Endometrium (tissue), 2 donors: ENCODE measurements around the gene MBLAC1.
A peak's percentile ranks its signal among the peaks of the same experiment; 100 is the strongest.

Experiments
- FAIRE-seq: peaks from 2 replicates; lab custom pipeline; 2012; peaks lifted over from hg19 to GRCh38; lab: Jason Lieb, UNC
- donor health status: control.
- donor health status: control.

Gene MBLAC1, protein sequence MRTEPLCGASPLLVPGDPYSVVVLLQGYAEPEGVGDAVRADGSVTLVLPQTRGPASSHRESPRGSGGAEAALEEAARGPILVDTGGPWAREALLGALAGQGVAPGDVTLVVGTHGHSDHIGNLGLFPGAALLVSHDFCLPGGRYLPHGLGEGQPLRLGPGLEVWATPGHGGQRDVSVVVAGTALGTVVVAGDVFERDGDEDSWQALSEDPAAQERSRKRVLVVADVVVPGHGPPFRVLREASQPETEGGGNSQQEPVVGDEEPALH

DNA sequence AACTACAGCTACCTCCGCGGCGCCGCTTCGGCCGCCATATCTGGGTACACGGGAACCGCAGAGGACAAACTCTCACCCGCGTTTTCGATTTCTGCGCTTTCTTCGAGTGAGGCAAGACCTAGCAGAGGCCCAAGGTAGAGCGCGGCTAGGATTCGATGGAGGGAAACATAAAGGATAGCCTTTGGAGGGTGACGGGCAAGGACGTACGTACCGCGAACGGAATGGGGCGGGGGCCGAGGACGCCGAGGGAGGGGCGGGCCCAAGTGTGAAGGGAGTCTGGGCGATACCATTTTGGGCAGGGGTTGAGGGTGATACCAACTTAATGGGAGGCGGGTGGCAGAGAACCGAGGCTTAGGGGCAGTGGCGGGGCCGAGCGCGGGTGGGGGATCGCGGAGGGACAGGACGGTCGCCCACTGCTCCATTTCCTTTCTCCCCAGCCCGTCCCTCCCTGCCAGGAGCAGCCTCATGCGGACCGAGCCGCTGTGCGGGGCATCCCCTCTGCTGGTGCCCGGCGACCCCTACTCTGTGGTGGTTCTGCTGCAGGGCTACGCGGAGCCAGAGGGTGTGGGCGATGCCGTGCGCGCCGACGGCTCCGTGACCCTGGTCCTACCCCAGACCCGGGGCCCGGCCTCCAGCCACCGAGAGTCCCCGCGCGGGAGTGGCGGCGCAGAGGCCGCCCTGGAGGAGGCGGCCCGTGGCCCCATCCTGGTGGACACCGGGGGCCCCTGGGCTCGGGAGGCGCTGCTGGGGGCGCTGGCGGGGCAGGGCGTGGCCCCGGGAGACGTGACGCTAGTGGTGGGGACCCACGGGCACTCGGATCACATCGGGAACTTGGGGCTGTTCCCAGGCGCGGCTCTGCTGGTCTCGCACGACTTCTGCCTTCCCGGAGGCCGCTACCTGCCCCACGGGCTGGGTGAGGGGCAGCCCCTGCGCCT, at the start of gene MBLAC1:
TSS of gene MBLAC1 (plus strand) at position 37 of the 935 bp plus-strand sequence. CDS start at position 466, 429 bp downstream.
- FAIRE-seq: no peak

DNA sequence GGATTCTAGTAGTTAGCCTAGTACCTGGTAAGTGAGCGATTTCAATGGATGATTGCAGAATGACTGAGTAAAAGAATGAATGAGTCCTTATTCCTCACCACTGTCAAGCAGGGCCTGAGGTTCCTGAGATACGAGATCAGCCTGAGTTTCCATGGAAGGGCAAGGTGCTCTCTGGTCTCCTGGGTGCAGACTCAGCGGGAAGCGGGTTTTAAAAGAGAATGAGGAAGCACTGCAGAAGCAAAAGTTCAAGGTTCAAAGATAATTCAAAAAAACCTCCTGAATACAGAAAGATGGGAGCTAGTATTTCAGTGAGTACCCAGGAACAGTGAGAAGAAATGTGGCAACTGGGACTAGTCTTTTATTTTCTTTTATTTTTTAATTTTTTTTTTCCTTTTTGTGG, 49.6 kb upstream of the MBLAC1 start:
- FAIRE-seq: no peak

DNA sequence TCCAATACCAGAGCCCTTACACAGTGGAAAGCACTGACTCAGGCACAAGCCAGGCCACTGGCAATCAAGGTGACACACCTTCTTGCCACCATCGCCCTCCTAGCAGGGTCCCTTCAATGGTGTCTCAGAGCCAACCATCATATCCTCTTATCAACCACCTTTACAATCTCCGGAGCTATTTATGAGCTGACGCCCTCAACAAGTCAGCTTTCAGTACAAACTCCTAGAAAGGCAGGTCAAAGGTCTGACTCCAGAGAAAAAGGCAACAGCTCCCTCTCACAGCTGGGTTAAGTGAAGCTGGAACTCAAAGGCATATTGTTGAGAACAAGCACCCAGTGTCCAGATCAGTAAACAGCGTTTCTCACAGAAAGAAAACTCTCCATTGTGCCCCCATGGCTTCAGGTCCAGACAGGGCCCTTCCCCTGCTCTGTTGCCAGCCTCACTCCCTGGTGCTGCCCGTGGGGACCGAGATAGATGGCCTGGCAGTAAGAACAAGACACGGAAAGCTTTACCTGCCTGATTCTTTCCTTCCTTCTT, 47.7 kb upstream of the MBLAC1 start:
- no peak for FAIRE-seq

DNA sequence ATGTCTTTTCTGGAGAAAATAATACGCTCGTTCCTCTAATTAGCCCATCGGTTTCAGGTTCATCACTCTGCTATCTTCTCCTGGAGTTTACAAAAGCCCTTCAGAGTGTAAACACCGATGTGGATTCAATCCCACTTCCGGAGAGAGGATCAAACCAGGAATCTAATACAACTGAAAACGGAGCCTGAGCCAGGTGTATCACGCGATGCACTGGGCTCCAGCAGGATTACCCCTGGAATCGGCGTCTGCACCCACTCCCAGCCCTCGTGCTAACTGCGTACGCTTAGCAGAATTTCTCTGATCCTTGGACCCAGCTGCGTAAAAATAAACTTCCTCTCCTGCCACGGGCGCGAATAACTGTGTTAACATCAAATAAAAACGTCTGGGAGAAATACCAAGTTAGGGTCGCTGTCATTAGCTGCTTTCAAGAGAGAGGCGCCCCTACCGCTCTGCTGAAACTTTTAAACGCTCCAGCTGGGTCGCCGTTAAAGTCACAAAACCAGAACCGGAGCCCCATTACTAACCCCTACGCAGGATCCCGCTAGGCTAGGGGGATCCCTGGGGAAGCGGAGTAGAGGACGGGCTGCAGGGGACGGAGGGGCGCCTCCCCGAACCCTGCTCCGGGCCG, 45.7 kb upstream of the MBLAC1 start:
- FAIRE-seq: no peak

DNA sequence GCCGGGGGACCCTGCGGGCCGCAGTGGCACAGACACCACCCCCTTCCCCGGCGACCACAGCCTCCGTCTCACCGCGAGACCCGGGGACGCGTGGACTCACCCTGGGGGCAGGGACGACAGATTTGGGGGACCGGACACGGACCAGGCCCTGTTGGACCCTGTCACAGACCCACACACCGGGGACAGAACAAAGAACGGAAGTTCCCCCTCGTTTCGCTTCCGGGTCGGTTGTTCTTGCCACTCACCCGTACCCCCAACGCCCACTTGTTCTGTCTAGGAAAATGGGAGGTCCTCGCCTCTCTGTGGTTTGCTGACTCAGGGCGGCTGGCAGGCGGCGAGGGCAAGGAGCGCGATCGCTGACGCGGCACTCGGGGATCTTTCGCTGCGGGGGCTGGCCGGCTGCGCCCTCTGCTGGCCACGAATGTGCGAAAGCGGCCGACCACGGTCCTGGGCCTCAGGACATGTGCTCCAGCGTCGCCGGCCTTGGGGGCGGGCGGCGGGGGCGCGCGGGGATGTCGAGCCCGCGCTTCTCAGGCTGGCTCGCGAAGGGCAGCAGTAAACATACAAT, 45.1 kb upstream of the MBLAC1 start, which contains the start of gene ZNF3:
TSS of gene ZNF3 (minus strand) at position 189 of the 568 bp plus-strand sequence. CDS start 4,366 bp downstream, outside the sequence.
- peak; percentile 84 for FAIRE-seq

DNA sequence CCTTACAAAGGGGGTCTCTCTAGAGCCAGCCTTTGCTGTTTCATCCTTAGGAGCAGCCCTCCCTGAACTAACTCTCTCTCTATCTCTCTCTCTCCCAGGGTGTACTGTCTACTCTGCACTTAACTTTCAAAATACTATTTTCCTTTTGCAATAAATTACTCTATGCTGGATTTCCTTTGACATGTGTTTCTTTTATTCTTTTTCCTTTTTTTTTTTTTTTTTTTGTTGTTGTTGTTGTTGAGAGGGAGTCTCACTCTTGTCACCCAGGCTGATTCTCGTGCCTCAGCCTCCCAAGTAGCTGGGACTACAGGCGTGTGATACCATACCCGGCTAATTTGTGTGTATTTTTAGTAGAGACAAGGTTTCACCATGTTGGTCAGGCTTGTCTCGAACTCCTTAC, 43.8 kb upstream of the MBLAC1 start:
- no peak for FAIRE-seq

DNA sequence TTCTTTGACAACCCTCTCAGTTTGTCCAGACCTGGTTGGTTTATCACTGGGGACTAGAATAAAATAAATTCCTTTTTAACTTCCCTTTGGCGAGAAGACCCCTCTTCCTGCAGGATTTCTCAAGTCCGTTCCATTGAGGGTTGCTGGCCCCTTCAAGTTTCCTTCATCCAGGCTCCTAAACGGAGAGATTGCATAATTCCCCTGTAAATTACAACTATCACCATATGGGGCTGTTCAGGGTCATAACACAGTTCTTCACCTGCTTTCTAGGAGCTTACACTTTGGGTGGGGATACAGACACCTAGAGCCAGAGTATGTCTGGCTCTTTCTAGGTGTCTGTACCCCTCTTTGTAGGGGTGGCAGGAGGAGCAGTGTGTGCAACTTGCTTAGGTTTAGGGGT, 41.3 kb upstream of the MBLAC1 start:
- no peak for FAIRE-seq

DNA sequence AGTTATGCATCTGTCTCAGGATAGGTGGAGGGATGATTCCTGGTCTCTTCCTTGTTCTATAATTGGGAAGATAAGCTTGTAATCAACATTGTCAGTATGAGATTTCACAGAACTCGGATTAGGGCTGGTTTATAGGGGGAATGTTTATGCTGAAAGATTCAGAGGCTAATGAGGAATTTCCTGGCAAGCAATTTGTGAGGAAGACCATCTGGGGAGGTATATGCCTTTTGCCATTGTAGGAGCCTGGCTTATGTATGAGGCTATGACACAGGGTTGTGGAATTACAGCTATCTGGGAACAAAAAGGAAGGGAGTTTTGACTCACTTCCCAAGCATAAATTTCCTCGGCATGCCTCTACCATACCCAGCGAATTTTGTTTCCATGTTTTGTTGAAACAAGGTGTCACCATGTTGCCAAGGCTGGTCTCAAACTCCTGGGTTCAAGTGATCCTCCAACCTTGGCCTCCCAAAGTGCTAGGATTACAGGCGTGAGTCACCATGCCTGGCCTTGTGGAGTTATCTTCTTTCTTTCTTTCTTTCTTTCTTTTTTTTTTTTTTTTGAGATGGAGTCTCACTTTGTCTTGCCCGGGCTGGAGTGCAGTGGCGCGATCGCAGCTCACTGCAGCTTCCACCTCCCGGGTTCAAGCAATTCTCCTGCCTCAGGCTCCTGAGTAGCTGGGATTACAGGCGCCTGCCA, 39.6 kb upstream of the MBLAC1 start:
- FAIRE-seq: peak; percentile 41

DNA sequence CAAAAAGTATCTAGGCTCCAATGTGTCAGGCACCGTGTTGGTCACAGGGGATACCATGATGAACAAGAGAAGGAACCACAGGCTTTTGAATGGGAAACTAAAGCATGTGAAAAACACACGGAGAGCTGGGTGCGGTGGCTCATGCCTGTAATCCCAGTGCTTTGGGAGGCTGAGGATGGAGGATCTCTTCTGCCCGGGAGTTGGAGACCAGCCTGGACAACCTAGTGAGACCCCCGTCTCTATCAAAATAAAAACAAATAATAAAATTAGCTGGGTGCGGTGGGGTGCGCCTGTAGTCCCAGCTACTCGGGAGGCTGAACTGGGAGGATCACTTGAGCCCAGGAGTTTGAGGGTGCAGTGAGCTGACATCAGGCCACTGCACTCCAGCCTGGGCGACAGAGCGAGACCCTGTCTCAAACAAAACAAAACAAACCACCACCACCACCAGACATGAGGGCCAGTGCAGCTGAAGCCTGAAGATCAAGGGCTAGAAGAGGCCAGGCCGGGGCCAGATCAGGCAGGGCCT, 38.6 kb upstream of the MBLAC1 start:
- no peak for FAIRE-seq

DNA sequence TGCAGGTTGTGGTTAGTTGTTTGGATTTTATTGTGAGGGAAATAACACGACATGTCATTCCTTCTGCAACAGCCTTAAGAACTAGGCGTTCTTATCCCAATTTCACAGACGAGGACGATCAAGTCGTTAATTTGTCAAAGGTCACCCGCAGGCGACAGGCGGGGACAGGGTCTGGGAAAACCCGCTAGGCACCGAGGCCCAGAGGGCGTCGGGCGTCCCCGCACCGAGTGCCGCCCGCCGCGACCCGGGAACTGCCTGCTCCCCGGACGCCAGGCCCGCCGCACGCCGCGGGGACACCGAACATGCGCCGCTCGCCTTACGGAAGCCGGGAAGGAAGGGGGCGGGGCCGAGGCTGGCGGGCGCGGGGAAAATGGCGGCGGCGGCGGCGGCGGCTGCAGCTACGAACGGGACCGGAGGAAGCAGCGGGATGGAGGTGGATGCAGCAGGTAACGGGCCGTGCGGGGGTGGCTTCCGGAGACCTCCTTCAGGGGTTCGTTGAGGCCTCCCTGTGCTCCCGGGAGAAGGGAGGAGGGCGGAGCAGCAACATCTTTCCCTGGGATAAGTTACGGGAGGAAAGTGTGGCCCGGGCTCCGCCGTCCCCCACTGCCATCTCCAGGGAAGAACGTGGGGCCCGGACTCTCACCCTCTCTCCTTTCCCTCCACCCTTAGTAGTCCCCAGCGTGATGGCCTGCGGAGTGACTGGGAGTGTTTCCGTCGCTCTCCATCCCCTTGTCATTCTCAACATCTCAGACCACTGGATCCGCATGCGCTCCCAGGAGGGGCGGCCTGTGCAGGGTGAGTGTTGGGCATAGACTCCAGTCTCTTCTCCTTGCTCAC, 37.9 kb upstream of the MBLAC1 start, which contains the start of gene COPS6:
TSS of gene COPS6 (plus strand) at position 349 of the 837 bp plus-strand sequence. CDS start at position 371, 22 bp downstream.
- FAIRE-seq: no peak

DNA sequence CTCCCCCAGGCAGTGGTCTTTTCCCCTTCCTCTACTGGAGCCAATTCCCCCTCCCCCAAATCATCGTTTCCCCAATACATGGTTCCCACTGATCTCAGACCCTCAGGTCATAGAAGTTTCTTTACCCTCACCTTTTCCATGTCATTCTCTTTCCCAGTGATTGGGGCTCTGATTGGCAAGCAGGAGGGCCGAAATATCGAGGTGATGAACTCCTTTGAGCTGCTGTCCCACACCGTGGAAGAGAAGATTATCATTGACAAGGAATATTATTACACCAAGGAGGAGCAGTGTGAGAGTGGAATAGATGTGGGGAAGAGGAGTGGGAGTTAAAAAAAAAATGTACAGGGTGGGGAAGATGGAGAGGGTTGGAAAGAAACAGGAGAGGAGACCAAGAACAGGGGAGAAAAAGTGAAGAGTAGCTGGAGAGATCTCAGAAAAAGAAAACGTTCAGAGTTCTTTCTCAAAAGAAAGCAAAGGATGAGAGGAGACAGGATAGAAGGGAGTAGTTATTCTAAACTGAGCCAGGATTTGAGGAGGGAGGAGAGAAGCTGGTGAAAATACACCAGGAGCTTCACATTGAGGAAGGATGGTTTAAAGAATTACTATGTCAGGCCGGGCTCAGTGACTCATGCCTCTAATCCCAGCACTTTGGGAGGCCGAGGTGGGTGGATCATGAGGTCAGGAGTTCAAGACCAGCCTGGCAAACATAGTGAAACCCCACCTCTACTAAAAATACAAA, 37.1 kb upstream of the MBLAC1 start:
- no peak for FAIRE-seq

DNA sequence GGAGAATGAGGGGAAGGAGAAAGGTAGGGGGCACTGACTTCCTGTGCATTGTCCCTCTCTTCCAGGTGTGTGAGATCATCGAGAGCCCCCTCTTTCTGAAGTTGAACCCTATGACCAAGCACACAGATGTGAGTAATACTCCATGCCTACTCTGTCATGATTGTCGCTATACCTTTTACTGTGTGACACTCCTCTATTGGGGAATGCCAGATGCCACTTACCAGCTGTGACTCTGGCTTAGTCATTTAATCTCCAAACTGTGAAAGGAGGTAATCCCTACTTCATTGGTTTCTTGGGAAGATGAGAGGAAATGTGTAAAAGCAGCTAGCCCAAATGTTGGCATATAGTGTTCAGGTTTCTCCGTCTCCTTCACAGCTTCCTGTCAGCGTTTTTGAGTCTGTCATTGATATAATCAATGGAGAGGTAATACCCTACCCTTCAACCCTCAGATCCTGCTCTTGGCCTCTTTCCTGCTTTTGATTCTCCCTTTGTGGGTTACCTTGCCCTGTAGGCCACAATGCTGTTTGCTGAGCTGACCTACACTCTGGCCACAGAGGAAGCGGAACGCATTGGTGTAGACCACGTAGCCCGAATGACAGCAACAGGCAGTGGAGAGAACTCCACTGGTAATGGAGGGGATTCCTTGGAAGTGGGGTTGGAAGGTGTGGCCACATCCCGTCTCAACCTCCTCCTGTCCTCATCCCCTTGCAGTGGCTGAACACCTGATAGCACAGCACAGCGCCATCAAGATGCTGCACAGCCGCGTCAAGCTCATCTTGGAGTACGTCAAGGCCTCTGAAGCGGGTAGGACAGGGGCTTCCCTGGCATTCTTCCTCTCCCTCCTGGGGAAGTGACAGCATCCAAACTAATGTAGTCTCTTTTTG, 36.0 kb upstream of the MBLAC1 start:
- FAIRE-seq: no peak

DNA sequence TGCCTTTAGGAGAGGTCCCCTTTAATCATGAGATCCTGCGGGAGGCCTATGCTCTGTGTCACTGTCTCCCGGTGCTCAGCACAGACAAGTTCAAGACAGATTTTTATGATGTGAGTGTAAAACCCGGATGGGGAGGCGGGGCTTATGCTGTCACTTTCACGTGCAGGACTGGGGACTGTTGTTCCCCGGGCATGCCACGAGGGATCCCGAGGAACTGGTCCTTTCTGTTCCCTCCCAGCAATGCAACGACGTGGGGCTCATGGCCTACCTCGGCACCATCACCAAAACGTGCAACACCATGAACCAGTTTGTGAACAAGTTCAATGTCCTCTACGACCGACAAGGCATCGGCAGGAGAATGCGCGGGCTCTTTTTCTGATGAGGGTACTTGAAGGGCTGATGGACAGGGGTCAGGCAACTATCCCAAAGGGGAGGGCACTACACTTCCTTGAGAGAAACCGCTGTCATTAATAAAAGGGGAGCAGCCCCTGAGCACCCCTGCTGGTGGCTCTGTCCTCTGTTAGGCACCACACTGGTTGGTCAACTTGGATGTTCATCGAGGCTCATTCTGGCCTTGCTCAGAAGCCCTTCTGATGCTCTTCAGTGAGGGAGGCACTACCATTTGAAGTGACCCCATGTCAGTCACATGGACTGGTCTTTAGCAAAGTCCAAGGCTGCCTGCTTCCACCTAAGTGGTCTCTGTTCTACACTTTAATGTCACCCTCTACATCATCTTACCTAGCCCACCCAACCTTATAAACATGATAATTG, 35.2 kb upstream of the MBLAC1 start:
- no peak for FAIRE-seq

DNA sequence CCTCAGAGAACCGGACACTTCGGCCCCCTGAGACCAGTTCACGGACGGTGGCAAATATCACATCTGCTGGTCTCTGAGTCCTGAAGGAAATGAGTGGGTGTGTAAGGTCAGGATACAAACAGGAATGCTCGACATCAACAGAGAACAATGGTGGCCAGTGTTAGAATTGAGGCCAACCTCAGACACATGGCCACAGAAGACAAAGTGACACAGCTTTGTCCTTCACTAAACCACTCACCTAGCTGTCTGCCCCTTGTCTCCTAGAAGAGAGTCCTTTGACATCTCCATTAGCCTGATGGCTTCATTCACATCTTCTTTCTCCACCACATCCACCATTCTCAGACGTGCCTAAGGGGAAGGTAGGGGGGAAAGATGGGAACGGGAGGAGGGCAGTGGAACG, 33.7 kb upstream of the MBLAC1 start:
- FAIRE-seq: no peak

DNA sequence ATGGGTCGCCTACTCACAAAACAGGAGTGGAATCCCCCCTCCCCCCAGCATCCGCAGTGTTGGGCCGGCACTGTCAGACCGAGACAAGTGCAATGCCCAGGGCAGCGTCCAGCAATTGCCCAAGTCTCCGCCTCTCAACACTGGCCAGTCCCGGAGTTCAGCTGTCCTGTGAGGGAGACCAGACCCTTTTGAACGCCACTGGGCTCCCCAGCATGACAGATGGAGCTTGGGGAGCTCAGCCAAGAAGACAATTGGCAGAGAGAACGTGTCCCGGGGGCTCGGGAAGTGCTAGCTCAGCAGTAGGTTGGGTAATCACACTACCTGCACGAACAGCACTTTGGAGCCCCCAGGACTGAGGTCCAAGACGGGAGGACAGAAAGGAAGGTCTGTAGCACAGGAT, 33.3 kb upstream of the MBLAC1 start:
- FAIRE-seq: no peak

DNA sequence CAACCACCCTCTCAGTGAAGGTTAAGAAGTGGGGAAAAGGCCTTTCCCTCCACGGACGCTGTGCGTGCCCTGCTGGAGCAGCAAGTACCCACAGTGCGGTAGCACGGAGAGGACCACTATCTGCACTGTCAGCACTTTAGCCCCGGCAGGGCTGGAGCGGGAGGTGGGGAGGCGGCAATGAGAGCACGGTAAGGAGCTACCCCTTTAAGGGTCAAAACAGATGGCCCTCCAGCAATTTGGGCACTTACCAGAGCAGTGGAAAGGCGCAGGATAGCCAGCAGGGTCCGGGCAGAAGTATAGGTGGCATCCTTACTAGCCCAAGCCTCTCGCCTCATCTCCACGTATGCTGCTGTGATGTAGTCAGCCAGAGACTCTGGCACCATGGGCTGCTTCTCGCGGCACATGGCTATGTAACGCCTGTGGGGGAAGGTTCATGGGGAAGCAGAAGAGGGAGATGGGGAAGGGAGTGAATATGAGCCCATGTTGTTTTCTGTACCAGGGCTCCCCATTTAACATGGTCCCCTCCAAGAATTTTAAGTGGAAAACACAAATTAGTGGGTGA, 32.8 kb upstream of the MBLAC1 start:
- FAIRE-seq: no peak

DNA sequence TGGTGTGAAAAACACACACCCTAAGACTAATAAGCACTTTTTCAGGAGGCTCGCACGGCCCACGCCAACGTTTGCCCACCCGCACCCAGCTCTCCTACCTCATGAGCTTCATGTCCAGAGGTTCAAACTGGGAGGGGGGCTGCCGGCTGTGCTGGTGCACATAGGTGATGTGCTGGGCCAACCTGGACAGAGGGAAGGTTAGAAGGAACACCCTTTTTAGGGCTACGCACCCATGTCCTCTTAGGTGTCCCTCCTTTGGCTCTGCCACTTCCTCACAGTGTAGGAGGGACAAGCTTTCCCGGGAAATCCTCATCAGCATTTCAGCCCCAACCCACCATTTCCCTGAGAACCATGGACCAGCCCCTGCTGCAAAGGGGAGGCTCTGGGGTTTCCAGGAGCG, 31.5 kb upstream of the MBLAC1 start:
- no peak for FAIRE-seq
